Activated T-cell treated with anti-CD3 and anti-CD28 coated beads for 1 hour (primary cell): ENCODE measurements around the gene RIBC1.
"Not testable (repeated sequence)": the region's sequence is repeated elsewhere in the genome, so short reads cannot be mapped to it uniquely, and the experiment has no call there.

Source experiments
- DNase-seq: peaks from one replicate; pipeline ENCODE4 v3.0.0-alpha.2; 2020; ENCODE audit warnings: low read depth

The RIBC1 gene

GRCh38 chrX:53437206-53437605 lies 14.5 kb downstream of the RIBC1 start:
- DNase-seq = no peak

- no peak for DNase-seq
These were observed 15.6 kb downstream of the RIBC1 start for GRCh38 chrX:53438174-53438831.

- DNase-seq = no peak
These were observed 16.2 kb downstream of the RIBC1 start for GRCh38 chrX:53438832-53439230.

GRCh38 chrX:53440101-53440500 lies 17.4 kb downstream of the RIBC1 start:
- no peak for DNase-seq

- no peak for DNase-seq
These were observed 18.2 kb downstream of the RIBC1 start for GRCh38 chrX:53440621-53441517.

- peak; percentile 54 for DNase-seq
These were observed 19.1 kb downstream of the RIBC1 start for GRCh38 chrX:53441531-53442321.

- DNase-seq = no peak
These were observed 19.6 kb downstream of the RIBC1 start for GRCh38 chrX:53442322-53442631.

- DNase-seq = no peak
These were observed 23.3 kb downstream of the RIBC1 start for GRCh38 chrX:53445977-53446376.

GRCh38 chrX:53447441-53447840 lies 24.8 kb downstream of the RIBC1 start:
- no peak for DNase-seq

- DNase-seq = no peak
These were observed 27.0 kb downstream of the RIBC1 start for GRCh38 chrX:53449632-53450031.

GRCh38 chrX:53452812-53453211 lies 30.1 kb downstream of the RIBC1 start:
- no peak for DNase-seq

GRCh38 chrX:53456254-53456653 lies 33.6 kb downstream of the RIBC1 start:
- no peak for DNase-seq

GRCh38 chrX:53458082-53458481 lies 35.4 kb downstream of the RIBC1 start:
- DNase-seq = no peak

GRCh38 chrX:53468659-53469058 lies 46.0 kb downstream of the RIBC1 start:
- not testable (repeated sequence) for DNase-seq

- DNase-seq = no peak
These were observed 48.7 kb downstream of the RIBC1 start for GRCh38 chrX:53471346-53471745.

- no peak for DNase-seq
These were observed 52.0 kb downstream of the RIBC1 start for GRCh38 chrX:53474707-53475106.

GRCh38 chrX:53476371-53476770 lies 53.7 kb downstream of the RIBC1 start:
- DNase-seq = no peak

- DNase-seq = no peak
These were observed 56.6 kb downstream of the RIBC1 start for GRCh38 chrX:53479301-53479700.
